K562 (cell line): ENCODE measurements around the gene JPH4. TPM values are rescaled to one million over a fixed set of nuclear protein-coding genes. Genes with fewer than 3 reads are reported as not detected.

Experiments used
- ATAC-seq: fragments of 200-7000 bp; cut with Tn5 transposase; 3 replicates; pipeline ENCODE4 v1.9.1; 2020; ENCODE audit warnings: moderate library complexity
- BruUV-seq: library from RNA; stranded (reverse); fragments of 400-500 nt; replicated peaks from 2 replicates; lab custom pipeline; 2021; lab: Mats Ljungman, UMichigan
- CTCF ChIA-PET: fragments of 300-600 bp; formaldehyde crosslinking; extraction: SDS; loops from one replicate; lab custom pipeline; 2021; ENCODE audit warnings: low intra/inter-chr PET ratio; lab: Yijun Ruan, JAX
- POLR2A ChIA-PET: fragments of 300-600, 350-650 bp; sonication (Branson Sonifier 250); formaldehyde crosslinking; extraction: SDS; loops from one replicate; lab custom pipeline; 2021; ENCODE audit warnings: antibody characterized with exemption, inconsistent platforms; lab: Yijun Ruan, JAX
- DNase-seq, 4 experiments: peaks; one replicate each; pipeline versions ENCODE4 v3.0.0 to v3.0.0-alpha.2; 2011 to 2018; ENCODE audit warnings: low spot score in 3 of 4, mixed read lengths in 3 of 4; ENCODE audit errors: extremely low read depth in 1 of 4
- FAIRE-seq: peaks from 2 replicates; lab custom pipeline; 2011; peaks lifted over from hg19 to GRCh38; lab: Jason Lieb, UNC
- H2AFZ ChIP-seq: 2 replicates; pipeline ENCODE4 v1.6.0; 2011; ENCODE audit warnings: low read depth, low read length, control low read depth, inconsistent platforms
- H3K27ac ChIP-seq: fragments of 200-600 bp; 3 replicates; pipeline ENCODE4 v1.8.0; 2011; ENCODE audit warnings: low read depth, mild to moderate bottlenecking, control low read depth, inconsistent platforms, low read length, moderate library complexity, mixed read lengths; ENCODE audit errors: extremely low read depth
- H3K27me3 ChIP-seq, 2 experiments: fragments of 300-600 bp in 1 of 2; 2 replicates in 1 of 2; 3 replicates in 1 of 2; pipeline versions ENCODE4 v1.6.0 to v1.8.0; 2011; ENCODE audit warnings: inconsistent platforms in 2 of 2, low read length in 2 of 2, mild to moderate bottlenecking in 1 of 2, mixed read lengths in 1 of 2, moderate library complexity in 1 of 2; ENCODE audit not compliant: control insufficient read depth in 2 of 2, insufficient read depth in 2 of 2
- H3K36me3 ChIP-seq: fragments of 300-600 bp; 3 replicates; pipeline ENCODE4 v1.8.0; 2011; ENCODE audit warnings: mild to moderate bottlenecking, low read length, inconsistent platforms; ENCODE audit not compliant: control insufficient read depth, insufficient read depth
- H3K4me1 ChIP-seq, 2 experiments: fragments of 200-600 bp in 1 of 2; replicated peaks in 1 of 2; 2 replicates in 1 of 2; 3 replicates in 1 of 2; pipeline versions ENCODE4 v1.5.1 to v1.8.0; 2011; ENCODE audit warnings: inconsistent platforms in 2 of 2, low read length in 2 of 2, mild to moderate bottlenecking in 1 of 2, mixed read lengths in 1 of 2, moderate library complexity in 1 of 2; ENCODE audit not compliant: control insufficient read depth in 2 of 2, insufficient read depth in 2 of 2
- H3K4me2 ChIP-seq: 2 replicates; pipeline ENCODE4 v1.6.1; 2011; ENCODE audit warnings: low read length, control low read depth, inconsistent platforms, mixed read lengths; ENCODE audit not compliant: insufficient read depth
- H3K4me3 ChIP-seq: fragments of 200-600 bp; sonication (generic), shearing (Covaris generic); 2 replicates; pipeline ENCODE4 v1.5.1; 2016; ENCODE audit warnings: control low read depth, inconsistent platforms
- H3K79me2 ChIP-seq: fragments of 200-600 bp; 3 replicates; pipeline ENCODE4 v1.8.0; 2011; ENCODE audit warnings: low read length, inconsistent platforms; ENCODE audit not compliant: control insufficient read depth, insufficient read depth
- H3K9ac ChIP-seq, 2 experiments: 2 replicates each; pipeline versions ENCODE4 v1.6.0 to v1.6.1; 2011; ENCODE audit warnings: low read depth in 2 of 2, low read length in 2 of 2, control low read depth in 1 of 2, inconsistent platforms in 1 of 2, mild to moderate bottlenecking in 1 of 2, mixed read lengths in 1 of 2; ENCODE audit not compliant: insufficient read depth in 1 of 2
- H3K9me1 ChIP-seq: one replicate; pipeline ENCODE4 v1.6.0; 2011; ENCODE audit warnings: inconsistent platforms, mild to moderate bottlenecking, low read length, moderate library complexity; ENCODE audit not compliant: control insufficient read depth, insufficient read depth
- H3K9me3 ChIP-seq: replicated peaks from 2 replicates; pipeline ENCODE4 v1.5.1; 2011; ENCODE audit warnings: low read depth, low read length, inconsistent platforms; ENCODE audit not compliant: control insufficient read depth, insufficient read depth
- H4K20me1 ChIP-seq: replicated peaks from 2 replicates; pipeline ENCODE4 v1.6.1; 2011; ENCODE audit warnings: low read length, inconsistent platforms, mixed read lengths; ENCODE audit not compliant: control insufficient read depth, insufficient read depth
- BCOR ChIP-seq: fragments of 450-650 bp; IDR thresholded peaks from 2 replicates; pipeline ENCODE4 v1.6.1; 2016
- FOXJ2 ChIP-seq: fragments of 200-800 bp; sonication (Bioruptor generic); IDR thresholded peaks from 2 replicates; pipeline ENCODE4 v1.6.1; 2016; ENCODE audit warnings: missing genetic modification characterization, missing compliant biosample characterization
- KDM1A ChIP-seq, 2 experiments: fragments of 450-650 bp; IDR thresholded peaks; 2 replicates each; pipeline ENCODE4 v1.6.1; 2016; ENCODE audit warnings: mild to moderate bottlenecking in 2 of 2
- RBM25 ChIP-seq: fragments of 200-400 bp; formaldehyde crosslinking; IDR thresholded peaks from 2 replicates; pipeline ENCODE4 v1.6.1; 2018; ENCODE audit warnings: low read length, low read depth, moderate library complexity; ENCODE audit not compliant: severe bottlenecking
- WHSC1 ChIP-seq: IDR thresholded peaks from one replicate; pipeline ENCODE4 v1.6.1; 2012; ENCODE audit warnings: low read length, control low read depth, inconsistent platforms
- ZFP36 ChIP-seq: fragments of 150-350 bp; IDR thresholded peaks from 2 replicates; pipeline ENCODE4 v1.6.1; 2018; ENCODE audit warnings: low read length, low read depth; ENCODE audit not compliant: partially characterized antibody
- ZNF311 ChIP-seq: fragments of 250-450 bp; sonication (Bioruptor Pico); IDR thresholded peaks from 2 replicates; pipeline ENCODE4 v1.4.0; 2020; ENCODE audit warnings: mild to moderate bottlenecking, moderate library complexity
- ZSCAN29 ChIP-seq: fragments of 450-650 bp; IDR thresholded peaks from 2 replicates; pipeline ENCODE4 v1.6.1; 2017
- WGBS: fragments of 100-300 bp; shearing (Covaris generic); methylation state at CpG from one replicate; pipeline ENCODE4 v1.1.6; 2016; ENCODE audit warnings: low coverage, mixed read lengths; ENCODE audit not compliant: insufficient coverage; ENCODE audit errors: missing lambda C conversion rate; 5-methylcytosine and 5-hydroxymethylcytosine counted together
- in situ Hi-C: fragments of 300-500 bp; cut with MboI; formaldehyde crosslinking; loops from 4 replicates; pipeline ENCODE4 v1.15.0; 2018; ENCODE audit warnings: inconsistent platforms, mixed read lengths
- intact Hi-C: fragments of 100-400 bp; cut with micrococcal nuclease; formaldehyde crosslinking; loops from 2 replicates; pipeline ENCODE4 v1.14.2; 2022
- polyA plus RNA-seq, 8 experiments: library from polyadenylated mRNA; depleted of rRNA in 4 of 8; stranded (reverse) in 5 of 8; unstranded in 3 of 8; fragments of >200 nt; fragmentation: Nextera tagmentation in 2 of 8; fragmentation: Illumina TruSeq in 1 of 8; extraction: Ambion mirVana in 2 of 8; extraction: Trizol in 1 of 8; gene quantifications; 2 replicates each; pipeline versions ENCODE4 v1.2.1 to v1.2.3, GENCODE V29; 2011 to 2014; ENCODE audit warnings: inconsistent platforms in 1 of 8, missing spikeins in 1 of 8
- total RNA-seq, 7 experiments: library from RNA; depleted of rRNA in 6 of 7; stranded (reverse); fragments of >200 nt in 6 of 7; fragmentation: Illumina TruSeq in 2 of 7; extraction: Trizol in 2 of 7; gene quantifications; 2 replicates each; pipeline versions ENCODE4 v1.2.1 to v1.2.3, GENCODE V29; 2011 to 2021; ENCODE audit warnings: low replicate concordance in 1 of 7
- TF ChIP-seq, protein P1 (sequence below): fragments of 450-650 bp; IDR thresholded peaks from 2 replicates; pipeline ENCODE4 v1.7.1; 2018; ENCODE audit warnings: mild to moderate bottlenecking, low read depth; ENCODE audit not compliant: partially characterized antibody
- TF ChIP-seq, protein P2 (sequence below): sonication (generic); formaldehyde crosslinking; IDR thresholded peaks from 2 replicates; pipeline ENCODE4 v1.8.1; 2023; ENCODE audit warnings: mild to moderate bottlenecking, missing genetic modification reagents, moderate library complexity
- TF ChIP-seq, protein P3 (sequence below): fragments of 450-650 bp; formaldehyde crosslinking; IDR thresholded peaks from 2 replicates; pipeline ENCODE4 v1.4.0; 2020; ENCODE audit warnings: mild to moderate bottlenecking, moderate library complexity

Gene JPH4
- total and polyA plus RNA-seq, 9 of the 15 experiments (the other 6 are each of a cell fraction or from before 2014, with no cell fraction given), result 0.04 to 0.13 (median 0.06) TPM; not detected in 5

DNA sequence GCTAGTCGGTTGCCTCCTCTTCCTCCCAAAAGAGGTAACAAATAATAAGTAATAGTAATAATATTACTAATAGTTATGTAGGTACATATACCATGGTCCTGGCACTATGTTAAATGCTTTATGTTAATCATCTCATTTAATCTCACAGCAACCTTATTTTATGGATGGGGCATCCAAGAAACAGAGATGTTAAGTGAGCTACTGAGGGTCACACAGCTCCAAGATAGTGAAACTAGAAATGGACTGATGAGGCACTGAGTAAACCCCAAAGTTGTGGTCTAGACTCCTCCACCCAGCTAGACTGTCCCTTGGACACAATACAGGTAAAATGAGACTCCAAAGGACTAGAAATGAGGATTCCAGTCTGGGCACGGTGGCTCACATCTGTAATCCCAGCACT is 42.1 kb downstream of the JPH4 start:
- in situ Hi-C loops, result no loop called here
- H2AFZ ChIP-seq, result no peak overlapping the region
- intact Hi-C loops, result no loop called here
- BruUV-seq, result no TSS peak
- no peak overlapping the region for H3K27ac ChIP-seq
- no peaks in the 10 kb centered on the region for H3K36me3 ChIP-seq
- H3K27me3 ChIP-seq, result peaks cover 0 to 21% of the 10 kb centered on the region in 2 experiments; a peak in 3 of 5 replicates
- H4K20me1 ChIP-seq, result no peaks in the 10 kb centered on the region
- TF ChIP-seq WHSC1 (no peak), ZNF311 (CRISPR knock-in tag) (no peak), ZSCAN29 (no peak), KDM1A (IDR thresholded peaks at IDR 0.05) (0 out of 4 replicates have a peak, but pooled peaks of 1 of the 2 experiments have one; percentile 26), BCOR (peak; percentile 69; the same call in 1 of the 2 replicates), ZFP36 (peak; percentile 57), RBM25 (peak; percentile 84), FOXJ2 (no peak)
- TF ChIP-seq, protein P1, sequence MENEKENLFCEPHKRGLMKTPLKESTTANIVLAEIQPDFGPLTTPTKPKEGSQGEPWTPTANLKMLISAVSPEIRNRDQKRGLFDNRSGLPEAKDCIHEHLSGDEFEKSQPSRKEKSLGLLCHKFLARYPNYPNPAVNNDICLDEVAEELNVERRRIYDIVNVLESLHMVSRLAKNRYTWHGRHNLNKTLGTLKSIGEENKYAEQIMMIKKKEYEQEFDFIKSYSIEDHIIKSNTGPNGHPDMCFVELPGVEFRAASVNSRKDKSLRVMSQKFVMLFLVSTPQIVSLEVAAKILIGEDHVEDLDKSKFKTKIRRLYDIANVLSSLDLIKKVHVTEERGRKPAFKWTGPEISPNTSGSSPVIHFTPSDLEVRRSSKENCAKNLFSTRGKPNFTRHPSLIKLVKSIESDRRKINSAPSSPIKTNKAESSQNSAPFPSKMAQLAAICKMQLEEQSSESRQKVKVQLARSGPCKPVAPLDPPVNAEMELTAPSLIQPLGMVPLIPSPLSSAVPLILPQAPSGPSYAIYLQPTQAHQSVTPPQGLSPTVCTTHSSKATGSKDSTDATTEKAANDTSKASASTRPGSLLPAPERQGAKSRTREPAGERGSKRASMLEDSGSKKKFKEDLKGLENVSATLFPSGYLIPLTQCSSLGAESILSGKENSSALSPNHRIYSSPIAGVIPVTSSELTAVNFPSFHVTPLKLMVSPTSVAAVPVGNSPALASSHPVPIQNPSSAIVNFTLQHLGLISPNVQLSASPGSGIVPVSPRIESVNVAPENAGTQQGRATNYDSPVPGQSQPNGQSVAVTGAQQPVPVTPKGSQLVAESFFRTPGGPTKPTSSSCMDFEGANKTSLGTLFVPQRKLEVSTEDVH, result no peak
- TF ChIP-seq, protein P2, sequence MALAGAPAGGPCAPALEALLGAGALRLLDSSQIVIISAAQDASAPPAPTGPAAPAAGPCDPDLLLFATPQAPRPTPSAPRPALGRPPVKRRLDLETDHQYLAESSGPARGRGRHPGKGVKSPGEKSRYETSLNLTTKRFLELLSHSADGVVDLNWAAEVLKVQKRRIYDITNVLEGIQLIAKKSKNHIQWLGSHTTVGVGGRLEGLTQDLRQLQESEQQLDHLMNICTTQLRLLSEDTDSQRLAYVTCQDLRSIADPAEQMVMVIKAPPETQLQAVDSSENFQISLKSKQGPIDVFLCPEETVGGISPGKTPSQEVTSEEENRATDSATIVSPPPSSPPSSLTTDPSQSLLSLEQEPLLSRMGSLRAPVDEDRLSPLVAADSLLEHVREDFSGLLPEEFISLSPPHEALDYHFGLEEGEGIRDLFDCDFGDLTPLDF (CRISPR knock-in tag), result no peak
- TF ChIP-seq, protein P3, sequence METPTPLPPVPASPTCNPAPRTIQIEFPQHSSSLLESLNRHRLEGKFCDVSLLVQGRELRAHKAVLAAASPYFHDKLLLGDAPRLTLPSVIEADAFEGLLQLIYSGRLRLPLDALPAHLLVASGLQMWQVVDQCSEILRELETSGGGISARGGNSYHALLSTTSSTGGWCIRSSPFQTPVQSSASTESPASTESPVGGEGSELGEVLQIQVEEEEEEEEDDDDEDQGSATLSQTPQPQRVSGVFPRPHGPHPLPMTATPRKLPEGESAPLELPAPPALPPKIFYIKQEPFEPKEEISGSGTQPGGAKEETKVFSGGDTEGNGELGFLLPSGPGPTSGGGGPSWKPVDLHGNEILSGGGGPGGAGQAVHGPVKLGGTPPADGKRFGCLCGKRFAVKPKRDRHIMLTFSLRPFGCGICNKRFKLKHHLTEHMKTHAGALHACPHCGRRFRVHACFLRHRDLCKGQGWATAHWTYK (CRISPR knock-in tag), result no peak
- WGBS, result 7% methylated on average over 1 of the region's 2 CpGs
- no peaks in the 10 kb centered on the region for H3K9me1 ChIP-seq
- no peaks in the 10 kb centered on the region for H3K79me2 ChIP-seq
- no peak overlapping the region for H3K4me2 ChIP-seq
- no peaks in the 10 kb centered on the region for H3K9me3 ChIP-seq
- FAIRE-seq (no peak), ATAC-seq (no peak), DNase-seq (no peak)
- no peak overlapping the region for H3K9ac ChIP-seq
- POLR2A ChIA-PET, result interaction anchor here (1.0 to 1.8 kb wide), 2 partner anchors 19 to 40 kb away, joined by 4 read pairs; partner anchors contain the start of gene THTPA
- H3K4me3 ChIP-seq, result no peak overlapping the region
- CTCF ChIA-PET, result no interaction called here
- no peaks in the 10 kb centered on the region; a peak in 1 of 5 replicates for H3K4me1 ChIP-seq
